K562 (cell line): Measurements from ENCODE around the gene ORC2. TPM values are rescaled to one million over a fixed set of nuclear protein-coding genes. Genes with fewer than 3 reads are reported as not detected.
A peak's percentile ranks its signal among the peaks of the same experiment; 100 is the strongest.

Experiments
- ATAC-seq: fragments of 200-7000 bp; cut with Tn5 transposase; 3 replicates; pipeline ENCODE4 v1.9.1; 2020; ENCODE audit warnings: moderate library complexity
- BruUV-seq: library from RNA; stranded (reverse); fragments of 400-500 nt; replicated peaks from 2 replicates; lab custom pipeline; 2021; lab: Mats Ljungman, UMichigan
- CTCF ChIA-PET: fragments of 300-600 bp; formaldehyde crosslinking; extraction: SDS; loops from one replicate; lab custom pipeline; 2021; ENCODE audit warnings: low intra/inter-chr PET ratio; lab: Yijun Ruan, JAX
- POLR2A ChIA-PET: fragments of 300-600, 350-650 bp; sonication (Branson Sonifier 250); formaldehyde crosslinking; extraction: SDS; loops from one replicate; lab custom pipeline; 2021; ENCODE audit warnings: antibody characterized with exemption, inconsistent platforms; lab: Yijun Ruan, JAX
- DNase-seq, 4 experiments: peaks; one replicate each; pipeline versions ENCODE4 v3.0.0 to v3.0.0-alpha.2; 2011 to 2018; ENCODE audit warnings: low spot score in 3 of 4, mixed read lengths in 3 of 4; ENCODE audit errors: extremely low read depth in 1 of 4
- FAIRE-seq: peaks from 2 replicates; lab custom pipeline; 2011; peaks lifted over from hg19 to GRCh38; lab: Jason Lieb, UNC
- H2AFZ ChIP-seq: 2 replicates; pipeline ENCODE4 v1.6.0; 2011; ENCODE audit warnings: low read depth, low read length, control low read depth, inconsistent platforms
- H3K27ac ChIP-seq: fragments of 200-600 bp; 3 replicates; pipeline ENCODE4 v1.8.0; 2011; ENCODE audit warnings: low read depth, mild to moderate bottlenecking, control low read depth, inconsistent platforms, low read length, moderate library complexity, mixed read lengths; ENCODE audit errors: extremely low read depth
- H3K27me3 ChIP-seq, 2 experiments: fragments of 300-600 bp in 1 of 2; 2 replicates in 1 of 2; 3 replicates in 1 of 2; pipeline versions ENCODE4 v1.6.0 to v1.8.0; 2011; ENCODE audit warnings: inconsistent platforms in 2 of 2, low read length in 2 of 2, mild to moderate bottlenecking in 1 of 2, mixed read lengths in 1 of 2, moderate library complexity in 1 of 2; ENCODE audit not compliant: control insufficient read depth in 2 of 2, insufficient read depth in 2 of 2
- H3K36me3 ChIP-seq: fragments of 300-600 bp; 3 replicates; pipeline ENCODE4 v1.8.0; 2011; ENCODE audit warnings: mild to moderate bottlenecking, low read length, inconsistent platforms; ENCODE audit not compliant: control insufficient read depth, insufficient read depth
- H3K4me1 ChIP-seq, 2 experiments: fragments of 200-600 bp in 1 of 2; replicated peaks in 1 of 2; 2 replicates in 1 of 2; 3 replicates in 1 of 2; pipeline versions ENCODE4 v1.5.1 to v1.8.0; 2011; ENCODE audit warnings: inconsistent platforms in 2 of 2, low read length in 2 of 2, mild to moderate bottlenecking in 1 of 2, mixed read lengths in 1 of 2, moderate library complexity in 1 of 2; ENCODE audit not compliant: control insufficient read depth in 2 of 2, insufficient read depth in 2 of 2
- H3K4me2 ChIP-seq: 2 replicates; pipeline ENCODE4 v1.6.1; 2011; ENCODE audit warnings: low read length, control low read depth, inconsistent platforms, mixed read lengths; ENCODE audit not compliant: insufficient read depth
- H3K4me3 ChIP-seq: fragments of 200-600 bp; sonication (generic), shearing (Covaris generic); 2 replicates; pipeline ENCODE4 v1.5.1; 2016; ENCODE audit warnings: control low read depth, inconsistent platforms
- H3K79me2 ChIP-seq: fragments of 200-600 bp; 3 replicates; pipeline ENCODE4 v1.8.0; 2011; ENCODE audit warnings: low read length, inconsistent platforms; ENCODE audit not compliant: control insufficient read depth, insufficient read depth
- H3K9ac ChIP-seq, 2 experiments: 2 replicates each; pipeline versions ENCODE4 v1.6.0 to v1.6.1; 2011; ENCODE audit warnings: low read depth in 2 of 2, low read length in 2 of 2, control low read depth in 1 of 2, inconsistent platforms in 1 of 2, mild to moderate bottlenecking in 1 of 2, mixed read lengths in 1 of 2; ENCODE audit not compliant: insufficient read depth in 1 of 2
- H3K9me1 ChIP-seq: one replicate; pipeline ENCODE4 v1.6.0; 2011; ENCODE audit warnings: inconsistent platforms, mild to moderate bottlenecking, low read length, moderate library complexity; ENCODE audit not compliant: control insufficient read depth, insufficient read depth
- H3K9me3 ChIP-seq: replicated peaks from 2 replicates; pipeline ENCODE4 v1.5.1; 2011; ENCODE audit warnings: low read depth, low read length, inconsistent platforms; ENCODE audit not compliant: control insufficient read depth, insufficient read depth
- H4K20me1 ChIP-seq: replicated peaks from 2 replicates; pipeline ENCODE4 v1.6.1; 2011; ENCODE audit warnings: low read length, inconsistent platforms, mixed read lengths; ENCODE audit not compliant: control insufficient read depth, insufficient read depth
- BRF1 ChIP-seq: IDR thresholded peaks from 3 replicates; pipeline ENCODE4 v1.6.1; 2011; ENCODE audit warnings: borderline replicate concordance, mild to moderate bottlenecking; ENCODE audit not compliant: insufficient read length; ENCODE audit errors: extremely low read depth
- GTF3C2 ChIP-seq: IDR thresholded peaks from 3 replicates; pipeline ENCODE4 v1.6.1; 2011; ENCODE audit warnings: borderline replicate concordance, mild to moderate bottlenecking, moderate library complexity; ENCODE audit not compliant: insufficient read length; ENCODE audit errors: extremely low read depth
- HNRNPUL1 ChIP-seq: fragments of 200-400 bp; formaldehyde crosslinking; IDR thresholded peaks from 2 replicates; pipeline ENCODE4 v1.6.1; 2017; ENCODE audit warnings: low read length
- KDM5B ChIP-seq: fragments of 200-600 bp; sonication (generic); IDR thresholded peaks from 2 replicates; pipeline ENCODE4 v1.6.1; 2012; ENCODE audit warnings: low read depth, mild to moderate bottlenecking, moderate library complexity, low read length, control low read depth, inconsistent platforms; ENCODE audit not compliant: insufficient replicate concordance
- MCM3 ChIP-seq: fragments of 450-650 bp; IDR thresholded peaks from 2 replicates; pipeline ENCODE4 v1.6.1; 2016
- NR2C2 ChIP-seq, 2 experiments: fragments of 200-800 bp in 1 of 2; sonication (Bioruptor generic) in 1 of 2; sonication (generic) in 1 of 2; formaldehyde crosslinking in 1 of 2; IDR thresholded peaks; 2 replicates each; pipeline versions ENCODE4 v1.6.1 to v1.8.0; 2016 to 2022; ENCODE audit warnings: mild to moderate bottlenecking in 1 of 2, missing compliant biosample characterization in 1 of 2, missing genetic modification characterization in 1 of 2, missing genetic modification reagents in 1 of 2
- PHB ChIP-seq: fragments of 250-450 bp; sonication (Bioruptor Pico); IDR thresholded peaks from 2 replicates; pipeline ENCODE4 v1.5.0; 2021
- ZNF561 ChIP-seq: fragments of 450-650 bp; formaldehyde crosslinking; conservative IDR thresholded peaks from 2 replicates; pipeline ENCODE4 v1.4.0; 2020; ENCODE audit warnings: mild to moderate bottlenecking, moderate library complexity
- WGBS: fragments of 100-300 bp; shearing (Covaris generic); methylation state at CpG from one replicate; pipeline ENCODE4 v1.1.6; 2016; ENCODE audit warnings: low coverage, mixed read lengths; ENCODE audit not compliant: insufficient coverage; ENCODE audit errors: missing lambda C conversion rate; 5-methylcytosine and 5-hydroxymethylcytosine counted together
- in situ Hi-C: fragments of 300-500 bp; cut with MboI; formaldehyde crosslinking; loops from 4 replicates; pipeline ENCODE4 v1.15.0; 2018; ENCODE audit warnings: inconsistent platforms, mixed read lengths
- intact Hi-C: fragments of 100-400 bp; cut with micrococcal nuclease; formaldehyde crosslinking; loops from 2 replicates; pipeline ENCODE4 v1.14.2; 2022
- polyA plus RNA-seq, 8 experiments: library from polyadenylated mRNA; depleted of rRNA in 4 of 8; stranded (reverse) in 5 of 8; unstranded in 3 of 8; fragments of >200 nt; fragmentation: Nextera tagmentation in 2 of 8; fragmentation: Illumina TruSeq in 1 of 8; extraction: Ambion mirVana in 2 of 8; extraction: Trizol in 1 of 8; gene quantifications; 2 replicates each; pipeline versions ENCODE4 v1.2.1 to v1.2.3, GENCODE V29; 2011 to 2014; ENCODE audit warnings: inconsistent platforms in 1 of 8, missing spikeins in 1 of 8
- total RNA-seq, 7 experiments: library from RNA; depleted of rRNA in 6 of 7; stranded (reverse); fragments of >200 nt in 6 of 7; fragmentation: Illumina TruSeq in 2 of 7; extraction: Trizol in 2 of 7; gene quantifications; 2 replicates each; pipeline versions ENCODE4 v1.2.1 to v1.2.3, GENCODE V29; 2011 to 2021; ENCODE audit warnings: low replicate concordance in 1 of 7
- TF ChIP-seq, protein P1 (sequence below): fragments of 450-650 bp; formaldehyde crosslinking; conservative IDR thresholded peaks from 2 replicates; pipeline ENCODE4 v1.4.0; 2022; ENCODE audit warnings: mild to moderate bottlenecking, missing genetic modification characterization
- TF ChIP-seq, protein P2 (sequence below): fragments of 150-350 bp; IDR thresholded peaks from 2 replicates; pipeline ENCODE4 v1.6.1; 2014; ENCODE audit warnings: low read depth, mild to moderate bottlenecking, low read length, borderline replicate concordance
- TF ChIP-seq, protein P3 (sequence below): fragments of 450-650 bp; conservative IDR thresholded peaks from 2 replicates; pipeline ENCODE4 v1.6.1; 2016; ENCODE audit warnings: missing genetic modification characterization, low read depth, mild to moderate bottlenecking, control low read depth, missing compliant biosample characterization

Gene ORC2
- total and polyA plus RNA-seq, 9 of the 15 experiments (the other 6 are each of a cell fraction or from before 2014, with no cell fraction given) = 5.6 to 41.1 (median 19.0) TPM

GRCh38 chr2:200961674-200962073, 1.8 kb downstream of the ORC2 start:
- intact Hi-C loops (loop anchor here (2.0 to 5.0 kb wide), 5 partner anchors 107 to 249 kb away; no protein-coding TSS in a partner anchor), in situ Hi-C loops (no loop called here)
- H3K27ac ChIP-seq = no peak overlapping the region
- peak overlapping the region in 1 of 2 experiments; percentile 91; a peak in 2 of 4 replicates for H3K9ac ChIP-seq
- peaks cover 74% of the 10 kb centered on the region for H3K79me2 ChIP-seq
- H2AFZ ChIP-seq = no peak overlapping the region
- no peaks in the 10 kb centered on the region for H3K9me3 ChIP-seq
- BruUV-seq = no TSS peak
- ATAC-seq = no peak
- 62% methylated on average over 2 of the region's 2 CpGs for WGBS
- H3K4me3 ChIP-seq = no peak overlapping the region
- ChIA-PET CTCF (no interaction called here), POLR2A (interaction anchor here (0.6 to 0.8 kb wide), 2 partner anchors 193 to 485 kb away, joined by 3 to 6 read pairs; no protein-coding TSS in a partner anchor)
- FAIRE-seq = no peak
- DNase-seq = no peak
- H3K4me1 ChIP-seq = peaks cover 3 to 7% of the 10 kb centered on the region in 2 experiments; a peak in 4 of 5 replicates
- peaks cover 41% of the 10 kb centered on the region for H3K36me3 ChIP-seq
- no peaks in the 10 kb centered on the region for H3K27me3 ChIP-seq
- no peaks in the 10 kb centered on the region for H3K9me1 ChIP-seq
- no peak overlapping the region for H3K4me2 ChIP-seq
- 0 out of 2 replicates have a peak, but pooled peaks cover 3% of the 10 kb centered on the region for H4K20me1 ChIP-seq
- TF ChIP-seq ZNF561 (CRISPR knock-in tag) (no peak), PHB (CRISPR knock-in tag) (no peak), GTF3C2 (no peak), MCM3 (no peak), KDM5B (no peak), HNRNPUL1 (no peak), NR2C2 (CRISPR knock-in tag; IDR thresholded peaks at IDR 0.05) (no peak), NR2C2 (tag; IDR thresholded peaks at IDR 0.05) (no peak), BRF1 (no peak)
- TF ChIP-seq, protein P1, sequence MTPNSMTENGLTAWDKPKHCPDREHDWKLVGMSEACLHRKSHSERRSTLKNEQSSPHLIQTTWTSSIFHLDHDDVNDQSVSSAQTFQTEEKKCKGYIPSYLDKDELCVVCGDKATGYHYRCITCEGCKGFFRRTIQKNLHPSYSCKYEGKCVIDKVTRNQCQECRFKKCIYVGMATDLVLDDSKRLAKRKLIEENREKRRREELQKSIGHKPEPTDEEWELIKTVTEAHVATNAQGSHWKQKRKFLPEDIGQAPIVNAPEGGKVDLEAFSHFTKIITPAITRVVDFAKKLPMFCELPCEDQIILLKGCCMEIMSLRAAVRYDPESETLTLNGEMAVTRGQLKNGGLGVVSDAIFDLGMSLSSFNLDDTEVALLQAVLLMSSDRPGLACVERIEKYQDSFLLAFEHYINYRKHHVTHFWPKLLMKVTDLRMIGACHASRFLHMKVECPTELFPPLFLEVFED (CRISPR knock-in tag) = no peak
- TF ChIP-seq, protein P2, sequence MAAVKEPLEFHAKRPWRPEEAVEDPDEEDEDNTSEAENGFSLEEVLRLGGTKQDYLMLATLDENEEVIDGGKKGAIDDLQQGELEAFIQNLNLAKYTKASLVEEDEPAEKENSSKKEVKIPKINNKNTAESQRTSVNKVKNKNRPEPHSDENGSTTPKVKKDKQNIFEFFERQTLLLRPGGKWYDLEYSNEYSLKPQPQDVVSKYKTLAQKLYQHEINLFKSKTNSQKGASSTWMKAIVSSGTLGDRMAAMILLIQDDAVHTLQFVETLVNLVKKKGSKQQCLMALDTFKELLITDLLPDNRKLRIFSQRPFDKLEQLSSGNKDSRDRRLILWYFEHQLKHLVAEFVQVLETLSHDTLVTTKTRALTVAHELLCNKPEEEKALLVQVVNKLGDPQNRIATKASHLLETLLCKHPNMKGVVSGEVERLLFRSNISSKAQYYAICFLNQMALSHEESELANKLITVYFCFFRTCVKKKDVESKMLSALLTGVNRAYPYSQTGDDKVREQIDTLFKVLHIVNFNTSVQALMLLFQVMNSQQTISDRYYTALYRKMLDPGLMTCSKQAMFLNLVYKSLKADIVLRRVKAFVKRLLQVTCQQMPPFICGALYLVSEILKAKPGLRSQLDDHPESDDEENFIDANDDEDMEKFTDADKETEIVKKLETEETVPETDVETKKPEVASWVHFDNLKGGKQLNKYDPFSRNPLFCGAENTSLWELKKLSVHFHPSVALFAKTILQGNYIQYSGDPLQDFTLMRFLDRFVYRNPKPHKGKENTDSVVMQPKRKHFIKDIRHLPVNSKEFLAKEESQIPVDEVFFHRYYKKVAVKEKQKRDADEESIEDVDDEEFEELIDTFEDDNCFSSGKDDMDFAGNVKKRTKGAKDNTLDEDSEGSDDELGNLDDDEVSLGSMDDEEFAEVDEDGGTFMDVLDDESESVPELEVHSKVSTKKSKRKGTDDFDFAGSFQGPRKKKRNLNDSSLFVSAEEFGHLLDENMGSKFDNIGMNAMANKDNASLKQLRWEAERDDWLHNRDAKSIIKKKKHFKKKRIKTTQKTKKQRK = no peak
- TF ChIP-seq, protein P3, sequence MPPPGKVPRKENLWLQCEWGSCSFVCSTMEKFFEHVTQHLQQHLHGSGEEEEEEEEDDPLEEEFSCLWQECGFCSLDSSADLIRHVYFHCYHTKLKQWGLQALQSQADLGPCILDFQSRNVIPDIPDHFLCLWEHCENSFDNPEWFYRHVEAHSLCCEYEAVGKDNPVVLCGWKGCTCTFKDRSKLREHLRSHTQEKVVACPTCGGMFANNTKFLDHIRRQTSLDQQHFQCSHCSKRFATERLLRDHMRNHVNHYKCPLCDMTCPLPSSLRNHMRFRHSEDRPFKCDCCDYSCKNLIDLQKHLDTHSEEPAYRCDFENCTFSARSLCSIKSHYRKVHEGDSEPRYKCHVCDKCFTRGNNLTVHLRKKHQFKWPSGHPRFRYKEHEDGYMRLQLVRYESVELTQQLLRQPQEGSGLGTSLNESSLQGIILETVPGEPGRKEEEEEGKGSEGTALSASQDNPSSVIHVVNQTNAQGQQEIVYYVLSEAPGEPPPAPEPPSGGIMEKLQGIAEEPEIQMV = no peak
